ENCODE data around the gene SGCA.

SGCA gene

GRCh38 chr17:50167371-50167770 lies 1.6 kb downstream of the SGCA start:
- no peak for DNase-seq (ENCODE audit: low read depth)

- no peak for DNase-seq (ENCODE audit: low read depth)
Observed at GRCh38 chr17:50168319-50168718, 2.5 kb downstream of the SGCA start.

DNA sequence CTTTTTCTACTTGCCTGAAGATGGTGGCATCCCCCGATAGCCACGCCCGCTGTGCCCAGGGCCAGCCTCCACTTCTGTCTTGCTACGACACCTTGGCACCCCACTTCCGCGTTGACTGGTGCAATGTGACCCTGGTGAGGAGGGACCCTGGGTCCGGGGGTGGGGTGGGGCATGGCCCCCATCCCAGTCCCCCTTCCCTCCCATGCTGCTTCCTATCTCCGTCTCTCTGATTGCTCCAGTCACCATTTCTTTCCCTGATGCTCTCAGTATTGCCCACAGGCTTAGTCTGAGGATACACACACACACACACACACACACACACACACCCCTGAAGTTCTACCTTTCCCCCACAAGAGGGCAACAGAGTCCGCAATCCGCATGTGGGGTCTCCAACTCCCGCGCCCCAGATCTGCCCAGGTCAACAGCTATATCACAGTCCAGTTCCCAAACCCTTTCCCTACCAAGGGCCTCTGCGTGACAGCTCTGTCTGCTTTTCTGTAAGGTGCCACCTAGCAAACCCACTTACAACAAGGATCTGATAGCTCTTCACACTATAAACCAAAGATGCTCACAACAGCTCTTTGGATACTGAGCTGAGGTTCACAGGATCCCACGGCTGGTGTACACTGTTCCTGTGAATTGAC lies 3.4 kb downstream of the SGCA start:
- DNase-seq (ENCODE audit: low read depth), result peak; percentile 36

- DNase-seq (ENCODE audit: low read depth), result no peak
Observed at GRCh38 chr17:50169881-50170459, 4.2 kb downstream of the SGCA start.

GRCh38 chr17:50170662-50171370 lies 5.0 kb downstream of the SGCA start:
- no peak for DNase-seq (ENCODE audit: low read depth)

- DNase-seq (ENCODE audit: low read depth), result no peak
Observed at GRCh38 chr17:50171371-50172071, 5.7 kb downstream of the SGCA start.

GRCh38 chr17:50172130-50172529 lies 6.3 kb downstream of the SGCA start:
- DNase-seq (ENCODE audit: low read depth), result no peak

DNA sequence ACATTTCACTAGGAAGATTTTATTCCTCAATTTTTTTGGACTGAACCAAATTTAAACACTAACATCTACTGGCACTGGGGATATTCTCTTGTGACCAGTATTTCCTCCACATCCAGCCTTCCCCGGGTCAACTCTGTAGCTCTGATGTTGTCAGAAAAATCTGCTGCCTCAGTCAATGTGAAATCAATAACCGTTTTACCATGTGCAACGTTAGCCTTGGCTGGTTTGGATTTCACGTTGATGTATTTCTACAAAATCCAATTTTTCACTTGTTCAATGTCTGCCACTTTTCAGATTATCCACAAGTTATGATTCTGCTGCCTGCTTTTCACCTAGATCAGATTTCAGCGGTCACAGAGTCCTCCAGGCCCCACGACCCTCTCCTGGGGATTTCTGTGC lies 7.1 kb downstream of the SGCA start:
- no peak for DNase-seq (ENCODE audit: low read depth)

- DNase-seq (ENCODE audit: low read depth), result no peak
Observed at GRCh38 chr17:50173335-50173941, 7.6 kb downstream of the SGCA start.

GRCh38 chr17:50174444-50174843 lies 8.6 kb downstream of the SGCA start:
- no peak for DNase-seq (ENCODE audit: low read depth)

- DNase-seq (ENCODE audit: low read depth), result no peak
Observed at GRCh38 chr17:50175035-50175807, 9.4 kb downstream of the SGCA start.

- DNase-seq (ENCODE audit: low read depth), result no peak
Observed at GRCh38 chr17:50176559-50177357, 11.0 kb downstream of the SGCA start.

GRCh38 chr17:50177476-50177875 lies 11.7 kb downstream of the SGCA start:
- DNase-seq (ENCODE audit: low read depth), result no peak

GRCh38 chr17:50177983-50178834 lies 12.4 kb downstream of the SGCA start:
- DNase-seq (ENCODE audit: low read depth), result peak; percentile 20

DNA sequence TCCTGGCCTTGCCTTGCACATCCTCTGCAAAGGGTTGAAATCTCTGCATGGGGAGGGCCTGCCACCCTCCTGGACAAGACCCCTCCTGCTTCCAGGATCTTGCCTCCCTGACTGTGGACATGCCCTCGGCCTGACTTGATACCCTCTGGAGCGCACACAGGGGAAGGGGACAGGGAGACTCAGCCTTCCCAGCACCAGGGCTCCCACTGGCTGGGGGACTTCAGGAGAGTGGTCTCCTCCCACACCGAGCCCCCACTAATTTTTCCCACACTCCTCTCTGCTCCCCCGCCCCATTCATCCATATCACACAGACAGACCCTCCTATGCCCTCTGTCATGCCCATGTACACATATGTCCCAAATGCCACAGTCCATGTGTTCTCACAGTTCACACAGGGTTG lies 14.3 kb downstream of the SGCA start:
- no peak for DNase-seq (ENCODE audit: low read depth)

DNA sequence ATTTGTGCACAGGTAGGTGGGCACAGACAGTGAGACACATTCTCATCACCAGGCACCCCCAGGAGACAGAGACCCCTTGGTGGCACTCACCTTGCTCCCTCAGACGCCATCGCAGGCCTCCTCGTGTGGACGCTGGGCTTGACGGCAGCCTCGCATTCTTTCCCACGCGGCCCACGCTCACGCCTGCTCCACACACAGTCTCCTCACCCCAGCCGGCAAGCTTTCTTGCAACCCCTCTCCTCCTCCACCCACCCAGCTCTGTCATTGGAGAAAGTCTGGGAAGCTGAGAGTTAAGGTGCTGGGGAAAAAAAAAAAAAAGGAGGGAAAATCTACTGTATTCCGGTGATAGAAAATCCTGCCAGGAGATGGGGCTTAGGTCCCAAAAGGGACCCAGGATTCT lies 14.8 kb downstream of the SGCA start:
- DNase-seq (ENCODE audit: low read depth), result no peak

GRCh38 chr17:50181144-50181543 lies 15.3 kb downstream of the SGCA start:
- DNase-seq (ENCODE audit: low read depth), result no peak

GRCh38 chr17:50181591-50182560 lies 16.1 kb downstream of the SGCA start:
- DNase-seq (ENCODE audit: low read depth), result no peak
